ENCODE measurements around the gene COL27A1.

COL27A1 gene

GRCh38 chr9:114153761-114154599 is 1.4 kb upstream of the COL27A1 start (continued):
- TF ChIP-seq ZBTB17 (tag by site-specific recombination; IDR thresholded peaks at IDR 0.05) (no peak), ZNF473 (tag by site-specific recombination; IDR thresholded peaks at IDR 0.05) (no peak), ZSCAN16 (tag by site-specific recombination; IDR thresholded peaks at IDR 0.05) (no peak), ZBTB44 (tag by site-specific recombination; IDR thresholded peaks at IDR 0.05) (no peak), ZFHX2 (tag by site-specific recombination; conservative IDR thresholded peaks at IDR 0.05) (peak; percentile 90), ZNF777 (tag by site-specific recombination; IDR thresholded peaks at IDR 0.05; ENCODE audit: borderline replicate concordance) (0 out of 2 replicates have a peak, but pooled peaks have one; percentile 34), ZNF302 (tag by site-specific recombination; IDR thresholded peaks at IDR 0.05; ENCODE audit: low read depth) (no peak), ZNF174 (tag by site-specific recombination; IDR thresholded peaks at IDR 0.05) (no peak), ZNF658 (tag by site-specific recombination; IDR thresholded peaks at IDR 0.05) (no peak), ZNF514 (tag by site-specific recombination; IDR thresholded peaks at IDR 0.05) (no peak), ZNF48 (tag by site-specific recombination; IDR thresholded peaks at IDR 0.05) (no peak), ZSCAN18 (tag by site-specific recombination; IDR thresholded peaks at IDR 0.05) (no peak), OVOL3 (tag by site-specific recombination; IDR thresholded peaks at IDR 0.05) (no peak), ZNF18 (tag by site-specific recombination; IDR thresholded peaks at IDR 0.05) (no peak), ZNF274 (IDR thresholded peaks at IDR 0.05; ENCODE audit: low read length) (no peak), ZNF274 (tag by site-specific recombination; IDR thresholded peaks at IDR 0.05; ENCODE audit: borderline replicate concordance) (no peak), KLF10 (tag by site-specific recombination; IDR thresholded peaks at IDR 0.05) (0 out of 2 replicates have a peak, but pooled peaks have one; percentile 17), ZNF776 (tag by site-specific recombination; IDR thresholded peaks at IDR 0.05; ENCODE audit: borderline replicate concordance) (no peak), OSR2 (tag by site-specific recombination; IDR thresholded peaks at IDR 0.05) (no peak), ZNF146 (tag by site-specific recombination; IDR thresholded peaks at IDR 0.05) (no peak), ZNF670 (tag by site-specific recombination; IDR thresholded peaks at IDR 0.05; ENCODE audit: low read depth) (no peak), ZNF768 (tag by site-specific recombination; IDR thresholded peaks at IDR 0.05) (no peak), ZNF362 (tag by site-specific recombination; IDR thresholded peaks at IDR 0.05) (no peak), ZNF596 (tag by site-specific recombination; IDR thresholded peaks at IDR 0.05) (no peak), ZFP69B (tag by site-specific recombination; IDR thresholded peaks at IDR 0.05) (0 out of 2 replicates have a peak, but pooled peaks have one; percentile 4), ZNF133 (tag by site-specific recombination; IDR thresholded peaks at IDR 0.05) (no peak), SP3 (tag by site-specific recombination; IDR thresholded peaks at IDR 0.05) (no peak), ZNF292 (tag by site-specific recombination; IDR thresholded peaks at IDR 0.05; ENCODE audit: borderline replicate concordance, low read depth) (no peak), BCL11A (tag by site-specific recombination; IDR thresholded peaks at IDR 0.05; ENCODE audit: low read depth) (no peak), ZNF2 (tag by site-specific recombination; IDR thresholded peaks at IDR 0.05) (no peak), IKZF3 (tag by site-specific recombination; IDR thresholded peaks at IDR 0.05) (no peak), ZBTB7A (tag by site-specific recombination; IDR thresholded peaks at IDR 0.05; ENCODE audit: low read depth) (no peak), ZNF747 (tag by site-specific recombination; IDR thresholded peaks at IDR 0.05) (no peak), ZNF148 (tag by site-specific recombination; IDR thresholded peaks at IDR 0.05; ENCODE audit: borderline replicate concordance) (no peak)

All from HEK293 (cell line).